Panc1 (cell line): ENCODE measurements around the gene ZBTB20. TPM values are rescaled to one million over a fixed set of nuclear protein-coding genes. Genes with fewer than 3 reads are reported as not detected.

Source experiments
- ATAC-seq: fragments of 200-7000 bp; cut with Tn5 transposase; 2 replicates; pipeline ENCODE4 v1.9.1; 2020; ENCODE audit warnings: mild to moderate bottlenecking, moderate library complexity
- BruUV-seq: library from RNA; stranded (reverse); fragments of 400-500 nt; replicated peaks from 2 replicates; lab custom pipeline; 2021; lab: Mats Ljungman, UMichigan
- CTCF ChIA-PET: fragments of 300-600 bp; sonication (Branson Sonifier 250); formaldehyde crosslinking; loops from one replicate; lab custom pipeline; 2022; ENCODE audit warnings: antibody characterized with exemption; lab: Charles Lee
- POLR2A ChIA-PET: fragments of 300-600 bp; sonication (Branson Sonifier 250); formaldehyde crosslinking; loops from one replicate; lab custom pipeline; 2022; ENCODE audit warnings: antibody characterized with exemption; lab: Charles Lee
- DNase-seq: peaks from one replicate; pipeline ENCODE4 v3.0.0-alpha.2; 2010; ENCODE audit warnings: low read depth, low spot score
- H3K27ac ChIP-seq: 2 replicates; pipeline ENCODE4 v1.5.1; 2011; ENCODE audit warnings: mild to moderate bottlenecking, low read length, inconsistent platforms
- H3K27me3 ChIP-seq: fragments of 200-500 bp; sonication (Bioruptor generic); 2 replicates; pipeline ENCODE4 v1.6.0; 2014; ENCODE audit warnings: low read length, inconsistent platforms; ENCODE audit not compliant: control insufficient read depth, insufficient read depth
- H3K36me3 ChIP-seq: fragments of 200-500 bp; sonication (Bioruptor generic); 2 replicates; pipeline ENCODE4 v1.5.1; 2014; ENCODE audit warnings: inconsistent platforms, mild to moderate bottlenecking, low read length, moderate library complexity; ENCODE audit not compliant: control insufficient read depth, insufficient read depth
- H3K4me1 ChIP-seq: 2 replicates; pipeline ENCODE4 v1.5.1; 2011; ENCODE audit warnings: inconsistent platforms, mild to moderate bottlenecking, low read length, moderate library complexity; ENCODE audit not compliant: control insufficient read depth, insufficient read depth
- H3K4me3 ChIP-seq, 2 experiments: 2 replicates each; pipeline ENCODE4 v1.5.1; 2011 to 2012; ENCODE audit warnings: low read depth in 2 of 2, low read length in 2 of 2, mild to moderate bottlenecking in 2 of 2, inconsistent platforms in 1 of 2, moderate library complexity in 1 of 2
- H3K9me3 ChIP-seq: fragments of 200-500 bp; sonication (Bioruptor generic); 2 replicates; pipeline ENCODE4 v1.5.1; 2014; ENCODE audit warnings: low read depth, mild to moderate bottlenecking, inconsistent platforms, low read length, moderate library complexity; ENCODE audit not compliant: control insufficient read depth, insufficient read depth
- POLR2AphosphoS5 ChIP-seq: IDR thresholded peaks from 2 replicates; pipeline ENCODE4 v1.6.1; 2012; ENCODE audit warnings: mild to moderate bottlenecking, low read depth, low read length, moderate library complexity
- SIN3A ChIP-seq: IDR thresholded peaks from 2 replicates; pipeline ENCODE4 v1.6.1; 2012; ENCODE audit warnings: low read depth, mild to moderate bottlenecking, low read length, moderate library complexity, borderline replicate concordance; ENCODE audit not compliant: insufficient read depth
- TCF7L2 ChIP-seq: IDR thresholded peaks from 2 replicates; pipeline ENCODE4 v1.6.1; 2011; ENCODE audit warnings: mild to moderate bottlenecking, low read depth, low read length, inconsistent platforms
- in situ Hi-C: cut with HindIII; loops from 2 replicates; pipeline ENCODE4 v1.10.0; 2016; ENCODE audit warnings: low sequenced_read_pairs, low pct_unique_long_range_greater_than_20kb
- intact Hi-C: fragments of 100-400 bp; cut with micrococcal nuclease; formaldehyde crosslinking; loops from one replicate; pipeline ENCODE4 v1.10.0; 2022; ENCODE audit not compliant: unreplicated experiment
- total RNA-seq: library from RNA; stranded (reverse); gene quantifications from one replicate; pipeline ENCODE4 v1.2.1, GENCODE V29; 2021; ENCODE audit not compliant: unreplicated experiment
- TF ChIP-seq, protein P1 (sequence below): fragments of 450-650 bp; IDR thresholded peaks from 2 replicates; pipeline ENCODE4 v1.5.1; 2017; ENCODE audit warnings: mild to moderate bottlenecking
- TF ChIP-seq, protein P2 (sequence below), 2 experiments: IDR thresholded peaks; 2 replicates each; pipeline ENCODE4 v1.6.1; 2011 to 2012; ENCODE audit warnings: low read depth in 2 of 2, control low read depth in 1 of 2, low read length in 1 of 2, mild to moderate bottlenecking in 1 of 2, moderate library complexity in 1 of 2; ENCODE audit not compliant: insufficient read depth in 1 of 2

Gene ZBTB20
- total RNA-seq, 1 experiment from 2014 or later = 4.1 TPM

DNA sequence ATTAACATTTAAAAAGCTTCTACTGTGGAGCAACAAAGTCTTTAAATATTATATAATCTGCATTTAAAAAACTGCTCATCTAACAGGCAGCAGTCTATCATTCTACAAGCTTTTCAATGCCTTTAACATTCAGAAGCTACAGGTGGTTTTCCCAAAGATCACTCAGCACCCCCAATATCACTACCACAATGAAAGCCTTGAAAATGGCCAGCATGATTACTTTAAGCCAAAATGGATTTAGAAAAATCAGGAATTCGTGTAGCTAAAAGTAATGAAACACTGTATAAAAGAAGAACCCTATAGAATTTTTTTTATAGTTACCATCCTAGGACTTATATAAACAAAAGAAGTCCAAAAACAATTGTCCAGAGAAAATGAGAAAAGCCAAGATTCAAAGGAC, 452.8 kb downstream of the ZBTB20 start:
- Histone ChIP-seq H3K9me3 (no peaks in the 10 kb centered on the region; the same call in 1 of the 2 replicates), H3K27ac (no peak overlapping the region), H3K4me1 (no peaks in the 10 kb centered on the region), H3K4me3 (no peak overlapping the region), H3K27me3 (no peaks in the 10 kb centered on the region), H3K36me3 (no peaks in the 10 kb centered on the region; the same call in 1 of the 2 replicates)
- DNase-seq = no peak
- no peak for ATAC-seq
- intact Hi-C loops (no loop called here), in situ Hi-C loops (no loop called here)
- CTCF ChIA-PET = no interaction called here
- BruUV-seq = no TSS peak
- TF ChIP-seq TCF7L2 (no peak), POLR2AphosphoS5 (no peak), SIN3A (no peak)
- TF ChIP-seq, protein P1, sequence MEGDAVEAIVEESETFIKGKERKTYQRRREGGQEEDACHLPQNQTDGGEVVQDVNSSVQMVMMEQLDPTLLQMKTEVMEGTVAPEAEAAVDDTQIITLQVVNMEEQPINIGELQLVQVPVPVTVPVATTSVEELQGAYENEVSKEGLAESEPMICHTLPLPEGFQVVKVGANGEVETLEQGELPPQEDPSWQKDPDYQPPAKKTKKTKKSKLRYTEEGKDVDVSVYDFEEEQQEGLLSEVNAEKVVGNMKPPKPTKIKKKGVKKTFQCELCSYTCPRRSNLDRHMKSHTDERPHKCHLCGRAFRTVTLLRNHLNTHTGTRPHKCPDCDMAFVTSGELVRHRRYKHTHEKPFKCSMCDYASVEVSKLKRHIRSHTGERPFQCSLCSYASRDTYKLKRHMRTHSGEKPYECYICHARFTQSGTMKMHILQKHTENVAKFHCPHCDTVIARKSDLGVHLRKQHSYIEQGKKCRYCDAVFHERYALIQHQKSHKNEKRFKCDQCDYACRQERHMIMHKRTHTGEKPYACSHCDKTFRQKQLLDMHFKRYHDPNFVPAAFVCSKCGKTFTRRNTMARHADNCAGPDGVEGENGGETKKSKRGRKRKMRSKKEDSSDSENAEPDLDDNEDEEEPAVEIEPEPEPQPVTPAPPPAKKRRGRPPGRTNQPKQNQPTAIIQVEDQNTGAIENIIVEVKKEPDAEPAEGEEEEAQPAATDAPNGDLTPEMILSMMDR = no peak
- TF ChIP-seq, protein P2, sequence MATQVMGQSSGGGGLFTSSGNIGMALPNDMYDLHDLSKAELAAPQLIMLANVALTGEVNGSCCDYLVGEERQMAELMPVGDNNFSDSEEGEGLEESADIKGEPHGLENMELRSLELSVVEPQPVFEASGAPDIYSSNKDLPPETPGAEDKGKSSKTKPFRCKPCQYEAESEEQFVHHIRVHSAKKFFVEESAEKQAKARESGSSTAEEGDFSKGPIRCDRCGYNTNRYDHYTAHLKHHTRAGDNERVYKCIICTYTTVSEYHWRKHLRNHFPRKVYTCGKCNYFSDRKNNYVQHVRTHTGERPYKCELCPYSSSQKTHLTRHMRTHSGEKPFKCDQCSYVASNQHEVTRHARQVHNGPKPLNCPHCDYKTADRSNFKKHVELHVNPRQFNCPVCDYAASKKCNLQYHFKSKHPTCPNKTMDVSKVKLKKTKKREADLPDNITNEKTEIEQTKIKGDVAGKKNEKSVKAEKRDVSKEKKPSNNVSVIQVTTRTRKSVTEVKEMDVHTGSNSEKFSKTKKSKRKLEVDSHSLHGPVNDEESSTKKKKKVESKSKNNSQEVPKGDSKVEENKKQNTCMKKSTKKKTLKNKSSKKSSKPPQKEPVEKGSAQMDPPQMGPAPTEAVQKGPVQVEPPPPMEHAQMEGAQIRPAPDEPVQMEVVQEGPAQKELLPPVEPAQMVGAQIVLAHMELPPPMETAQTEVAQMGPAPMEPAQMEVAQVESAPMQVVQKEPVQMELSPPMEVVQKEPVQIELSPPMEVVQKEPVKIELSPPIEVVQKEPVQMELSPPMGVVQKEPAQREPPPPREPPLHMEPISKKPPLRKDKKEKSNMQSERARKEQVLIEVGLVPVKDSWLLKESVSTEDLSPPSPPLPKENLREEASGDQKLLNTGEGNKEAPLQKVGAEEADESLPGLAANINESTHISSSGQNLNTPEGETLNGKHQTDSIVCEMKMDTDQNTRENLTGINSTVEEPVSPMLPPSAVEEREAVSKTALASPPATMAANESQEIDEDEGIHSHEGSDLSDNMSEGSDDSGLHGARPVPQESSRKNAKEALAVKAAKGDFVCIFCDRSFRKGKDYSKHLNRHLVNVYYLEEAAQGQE (IDR thresholded peaks at IDR 0.05; ENCODE audit: insufficient read depth in 1 of 2, low read depth in 2 of 2, low read length in 1 of 2) = no peak
- POLR2A ChIA-PET = no interaction called here

- intact Hi-C loops (no loop called here), in situ Hi-C loops (no loop called here)
- no TSS peak for BruUV-seq
- TF ChIP-seq, protein P2 (IDR thresholded peaks at IDR 0.05; ENCODE audit: insufficient read depth in 1 of 2, low read depth in 2 of 2, low read length in 1 of 2) = no peak
- TF ChIP-seq, protein P1 = no peak
- TF ChIP-seq SIN3A (no peak), POLR2AphosphoS5 (no peak), TCF7L2 (no peak)
- Histone ChIP-seq H3K36me3 (no peaks in the 10 kb centered on the region; the same call in 1 of the 2 replicates), H3K27ac (no peak overlapping the region), H3K4me3 (no peak overlapping the region), H3K4me1 (no peaks in the 10 kb centered on the region), H3K9me3 (no peaks in the 10 kb centered on the region; the same call in 1 of the 2 replicates), H3K27me3 (no peaks in the 10 kb centered on the region)
- POLR2A ChIA-PET = no interaction called here
- no peak for DNase-seq
- CTCF ChIA-PET = interaction anchor here (0.6 kb wide), 1 partner anchor 540 kb away, joined by 7 read pairs; no protein-coding TSS in a partner anchor
- no peak for ATAC-seq
These were observed 455.2 kb downstream of the ZBTB20 start for GRCh38 chr3:114691871-114692270.
